H9 (cell line): Measurements from ENCODE around the gene BTBD18. TPM values are rescaled to one million over a fixed set of nuclear protein-coding genes. Genes with fewer than 3 reads are reported as not detected.

Experiments
- DNase-seq: peaks from one replicate; pipeline ENCODE4 v3.0.0-alpha.2; 2017
- H2AFZ ChIP-seq: one replicate; pipeline ENCODE4 v1.6.1; 2013; ENCODE audit warnings: mild to moderate bottlenecking, low read length, control low read depth, moderate library complexity
- H2AK5ac ChIP-seq: 2 replicates; pipeline ENCODE4 v1.6.1; 2013; ENCODE audit warnings: low read length, control low read depth, mixed read lengths; ENCODE audit not compliant: insufficient read length
- H2BK120ac ChIP-seq: one replicate; pipeline ENCODE4 v1.6.1; 2013; ENCODE audit warnings: low read depth, mild to moderate bottlenecking, low read length, control low read depth, inconsistent platforms; ENCODE audit not compliant: poor library complexity, severe bottlenecking
- H2BK12ac ChIP-seq: 2 replicates; pipeline ENCODE4 v1.6.1; 2013; ENCODE audit warnings: low read length, control low read depth, mixed read lengths, low read depth; ENCODE audit not compliant: insufficient read length
- H2BK15ac ChIP-seq: 2 replicates; pipeline ENCODE4 v1.6.1; 2013; ENCODE audit warnings: low read depth, low read length, control low read depth
- H2BK20ac ChIP-seq: one replicate; pipeline ENCODE4 v1.6.1; 2013; ENCODE audit warnings: low read depth, mild to moderate bottlenecking, low read length, control low read depth, inconsistent platforms; ENCODE audit not compliant: poor library complexity, severe bottlenecking
- H2BK5ac ChIP-seq: 2 replicates; pipeline ENCODE4 v1.6.1; 2013; ENCODE audit warnings: low read length, control low read depth, mixed read lengths; ENCODE audit not compliant: insufficient read length
- H3K14ac ChIP-seq: 2 replicates; pipeline ENCODE4 v1.6.1; 2013; ENCODE audit warnings: low read length, control low read depth; ENCODE audit not compliant: insufficient read depth
- H3K18ac ChIP-seq: 2 replicates; pipeline ENCODE4 v1.6.1; 2013; ENCODE audit warnings: low read depth, mild to moderate bottlenecking, mixed read lengths, low read length, control low read depth; ENCODE audit not compliant: insufficient read length
- H3K23ac ChIP-seq: 2 replicates; pipeline ENCODE4 v1.6.1; 2013; ENCODE audit warnings: low read length, control low read depth, mixed read lengths, low read depth; ENCODE audit not compliant: insufficient read length
- H3K23me2 ChIP-seq: 2 replicates; pipeline ENCODE4 v1.6.1; 2013; ENCODE audit warnings: low read depth, mild to moderate bottlenecking, mixed read lengths, low read length, control low read depth; ENCODE audit not compliant: insufficient read length, poor library complexity, severe bottlenecking
- H3K27ac ChIP-seq: 2 replicates; pipeline ENCODE4 v1.5.1; 2013; ENCODE audit warnings: low read length, control low read depth, mixed read lengths, low read depth; ENCODE audit not compliant: insufficient read length
- H3K27me3 ChIP-seq: 2 replicates; pipeline ENCODE4 v1.6.1; 2013; ENCODE audit warnings: low read length, control low read depth, inconsistent platforms; ENCODE audit not compliant: insufficient read depth
- H3K4ac ChIP-seq: 2 replicates; pipeline ENCODE4 v1.6.1; 2013; ENCODE audit warnings: low read depth, mild to moderate bottlenecking, control low read depth, inconsistent platforms, low read length, moderate library complexity
- H3K4me1 ChIP-seq: 2 replicates; pipeline ENCODE4 v1.6.1; 2013; ENCODE audit warnings: low read length, control low read depth, inconsistent platforms; ENCODE audit not compliant: insufficient read depth
- H3K4me2 ChIP-seq: 2 replicates; pipeline ENCODE4 v1.6.1; 2013; ENCODE audit warnings: low read length, control low read depth, mixed read lengths; ENCODE audit not compliant: insufficient read length, insufficient read depth
- H3K56ac ChIP-seq: 2 replicates; pipeline ENCODE4 v1.6.1; 2013; ENCODE audit warnings: low read depth, mild to moderate bottlenecking, mixed read lengths, low read length, control low read depth; ENCODE audit not compliant: insufficient read length
- H3K79me1 ChIP-seq: 2 replicates; pipeline ENCODE4 v1.6.1; 2013; ENCODE audit warnings: low read depth, mild to moderate bottlenecking, moderate library complexity, low read length, control low read depth, inconsistent platforms; ENCODE audit not compliant: insufficient read depth, poor library complexity, severe bottlenecking
- H3K79me2 ChIP-seq: 2 replicates; pipeline ENCODE4 v1.6.1; 2013; ENCODE audit warnings: low read length, control low read depth, inconsistent platforms; ENCODE audit not compliant: insufficient read depth
- H3K9ac ChIP-seq: 2 replicates; pipeline ENCODE4 v1.6.1; 2013; ENCODE audit warnings: low read length, control low read depth, mixed read lengths; ENCODE audit not compliant: insufficient read length; ENCODE audit errors: extremely low read depth
- H3K9me3 ChIP-seq: one replicate; pipeline ENCODE4 v1.6.1; 2013; ENCODE audit warnings: low read depth, low read length, inconsistent platforms; ENCODE audit not compliant: control insufficient read depth
- H3T11ph ChIP-seq: one replicate; pipeline ENCODE4 v1.6.1; 2013; ENCODE audit warnings: mild to moderate bottlenecking, low read length, control low read depth, inconsistent platforms
- H4K20me1 ChIP-seq: one replicate; pipeline ENCODE4 v1.6.1; 2013; ENCODE audit not compliant: control insufficient read depth, insufficient read length, insufficient read depth
- H4K5ac ChIP-seq: 2 replicates; pipeline ENCODE4 v1.6.1; 2013; ENCODE audit warnings: low read depth, mild to moderate bottlenecking, mixed read lengths, low read length, control low read depth; ENCODE audit not compliant: insufficient read length
- H4K8ac ChIP-seq: replicated peaks from 2 replicates; pipeline ENCODE4 v1.6.1; 2013; ENCODE audit warnings: low read length, control low read depth, mixed read lengths, low read depth; ENCODE audit not compliant: insufficient read length
- H4K91ac ChIP-seq: 2 replicates; pipeline ENCODE4 v1.6.1; 2013; ENCODE audit warnings: low read depth, mild to moderate bottlenecking, moderate library complexity, mixed read lengths, low read length, control low read depth; ENCODE audit not compliant: insufficient read length
- H3K27ac Mint-ChIP-seq, 3 experiments: 2 replicates in 2 of 3; 3 replicates in 1 of 3; pipeline ENCODE4 v1.8.0; 2020 to 2021; ENCODE audit warnings: mixed read lengths in 3 of 3, mild to moderate bottlenecking in 1 of 3, moderate library complexity in 1 of 3
- H3K27me3 Mint-ChIP-seq: 2 replicates; pipeline ENCODE4 v1.8.0; 2021; ENCODE audit warnings: low read depth, mild to moderate bottlenecking, moderate library complexity, mixed read lengths
- H3K36me3 Mint-ChIP-seq, 3 experiments: 2 replicates in 2 of 3; 3 replicates in 1 of 3; pipeline ENCODE4 v1.8.0; 2020 to 2021; ENCODE audit warnings: low read depth in 3 of 3, mixed read lengths in 3 of 3; ENCODE audit not compliant: insufficient read depth in 1 of 3
- H3K4me1 Mint-ChIP-seq, 2 experiments: 2 replicates each; pipeline ENCODE4 v1.8.0; 2020; ENCODE audit warnings: mixed read lengths in 2 of 2
- H3K4me3 Mint-ChIP-seq, 2 experiments: 2 replicates in 1 of 2; 3 replicates in 1 of 2; pipeline ENCODE4 v1.8.0; 2020 to 2021; ENCODE audit warnings: mild to moderate bottlenecking in 2 of 2, mixed read lengths in 2 of 2, moderate library complexity in 1 of 2
- H3K9me3 Mint-ChIP-seq, 2 experiments: 2 replicates in 1 of 2; 3 replicates in 1 of 2; pipeline ENCODE4 v1.8.0; 2020; ENCODE audit warnings: mild to moderate bottlenecking in 2 of 2, mixed read lengths in 2 of 2, moderate library complexity in 1 of 2
- CTCF ChIP-seq: fragments of 200-600 bp; sonication (generic); conservative IDR thresholded peaks from 3 replicates; pipeline ENCODE4 v1.8.0; 2021; ENCODE audit warnings: antibody characterized with exemption, mild to moderate bottlenecking
- total RNA-seq: library from RNA; stranded (reverse); gene quantifications from 2 replicates; pipeline ENCODE4 v1.2.1, GENCODE V29; 2021

Gene BTBD18
- total RNA-seq, 1 experiment from 2014 or later, result not detected

GRCh38 chr11:57801183-57801485 lies 49.5 kb upstream of the BTBD18 start:
- no peak overlapping the region for H4K91ac ChIP-seq
- no peak overlapping the region for H3K27ac ChIP-seq
- H4K8ac ChIP-seq, result no peak overlapping the region
- H3K27me3 ChIP-seq, result no peaks in the 10 kb centered on the region
- no peak overlapping the region for H2AFZ ChIP-seq
- H3K79me1 ChIP-seq, result peaks cover 4% of the 10 kb centered on the region
- TF ChIP-seq CTCF, result no peak
- H3K9ac ChIP-seq, result no peak overlapping the region
- no peak overlapping the region for H3K14ac ChIP-seq
- Mint-ChIP-seq H3K27ac (no peak overlapping the region), H3K4me1 (peaks cover 17% of the 10 kb centered on the region in 2 experiments; a peak in 3 of 4 replicates), H3K36me3 (peaks cover 47 to 75% (median 71%) of the 10 kb centered on the region in 3 experiments; a peak in 6 of 7 replicates), H3K9me3 (no peaks in the 10 kb centered on the region), H3K4me3 (no peak overlapping the region), H3K27me3 (no peaks in the 10 kb centered on the region)
- H2AK5ac ChIP-seq, result no peak overlapping the region
- no peak overlapping the region for H3K4me2 ChIP-seq
- H2BK15ac ChIP-seq, result no peak overlapping the region
- H3K9me3 ChIP-seq, result no peaks in the 10 kb centered on the region
- H3K23me2 ChIP-seq, result no peaks in the 10 kb centered on the region
- H3K4me1 ChIP-seq, result no peaks in the 10 kb centered on the region
- DNase-seq, result no peak
- H2BK120ac ChIP-seq, result no peak overlapping the region
- H4K5ac ChIP-seq, result no peak overlapping the region
- no peak overlapping the region for H3K18ac ChIP-seq
- H4K20me1 ChIP-seq, result no peaks in the 10 kb centered on the region
- H3K79me2 ChIP-seq, result no peaks in the 10 kb centered on the region
- no peak overlapping the region for H2BK12ac ChIP-seq
- H3K23ac ChIP-seq, result no peak overlapping the region
- no peak overlapping the region for H2BK5ac ChIP-seq
- H3K56ac ChIP-seq, result no peak overlapping the region
- H3T11ph ChIP-seq, result no peak overlapping the region
- no peak overlapping the region for H3K4ac ChIP-seq
- H2BK20ac ChIP-seq, result no peak overlapping the region
